ENCODE data around the gene COG5.

COG5 gene

GRCh38 chr7:107187774-107188173 is 375.9 kb downstream of the COG5 start:
- no peaks in the 10 kb centered on the region for H3K27me3 ChIP-seq (ENCODE audit: insufficient read depth, low read length, poor library complexity, severe bottlenecking)
- no peaks in the 10 kb centered on the region for H3K79me2 ChIP-seq (ENCODE audit: insufficient read depth, low read length)
- no peak overlapping the region for H2AFZ ChIP-seq (ENCODE audit: low read length)
- H3K9me3 ChIP-seq (ENCODE audit: insufficient read depth, low read depth, low read length), result no peaks in the 10 kb centered on the region
- no peaks in the 10 kb centered on the region for H3F3A ChIP-seq (ENCODE audit: low read depth)
- no peak overlapping the region for H3K4me2 ChIP-seq (ENCODE audit: low read depth, low read length, poor library complexity, severe bottlenecking)
- no peaks in the 10 kb centered on the region for H3K9me2 ChIP-seq (replicated peaks; ENCODE audit: low read depth, low read length)
- no peak overlapping the region for H3K9ac ChIP-seq (ENCODE audit: low read depth, low read length, poor library complexity, severe bottlenecking)
- no peak overlapping the region for H3K4me3 ChIP-seq (ENCODE audit: low read length, poor library complexity, severe bottlenecking)
- peaks cover 86% of the 10 kb centered on the region for H3K36me3 ChIP-seq (ENCODE audit: insufficient read depth, low read length)
- H3K4me1 ChIP-seq (ENCODE audit: insufficient read depth, low read length, poor library complexity, severe bottlenecking), result no peaks in the 10 kb centered on the region
- H4K20me1 ChIP-seq (ENCODE audit: insufficient read depth, low read length, poor library complexity, severe bottlenecking), result no peaks in the 10 kb centered on the region
- TF ChIP-seq EZH2phosphoT487 (IDR thresholded peaks at IDR 0.05; ENCODE audit: borderline replicate concordance), result no peak
- TF ChIP-seq CTCF (conservative IDR thresholded peaks at IDR 0.05; ENCODE audit: low read length), result no peak

DNA sequence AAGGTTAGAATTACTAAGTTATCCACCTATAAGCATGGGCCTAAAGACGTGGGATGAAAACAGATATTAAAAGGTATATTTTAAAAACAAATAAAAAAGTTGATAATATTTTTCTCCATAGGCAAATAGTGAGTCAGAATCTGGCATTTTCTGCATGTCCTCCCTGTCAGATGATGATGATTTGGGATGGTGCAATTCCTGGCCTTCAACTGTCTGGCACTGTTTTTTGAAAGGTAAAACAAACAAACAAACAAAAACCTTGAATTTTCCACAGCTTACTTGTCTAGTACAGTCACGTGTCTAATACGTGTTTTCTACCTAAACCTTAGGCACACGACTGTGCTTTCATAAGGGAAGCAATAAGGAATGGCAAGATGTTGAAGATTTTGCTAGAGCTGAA is 377.5 kb downstream of the COG5 start:
- Histone ChIP-seq H3K9ac (ENCODE audit: low read depth, low read length, poor library complexity, severe bottlenecking) (no peak overlapping the region), H2AFZ (ENCODE audit: low read length) (no peak overlapping the region), H3K4me2 (ENCODE audit: low read depth, low read length, poor library complexity, severe bottlenecking) (no peak overlapping the region), H3K79me2 (ENCODE audit: insufficient read depth, low read length) (no peaks in the 10 kb centered on the region), H4K20me1 (ENCODE audit: insufficient read depth, low read length, poor library complexity, severe bottlenecking) (no peaks in the 10 kb centered on the region), H3K4me3 (ENCODE audit: low read length, poor library complexity, severe bottlenecking) (no peak overlapping the region), H3F3A (ENCODE audit: low read depth) (no peaks in the 10 kb centered on the region), H3K9me2 (replicated peaks; ENCODE audit: low read depth, low read length) (no peaks in the 10 kb centered on the region), H3K4me1 (ENCODE audit: insufficient read depth, low read length, poor library complexity, severe bottlenecking) (no peaks in the 10 kb centered on the region), H3K9me3 (ENCODE audit: insufficient read depth, low read depth, low read length) (no peaks in the 10 kb centered on the region), H3K36me3 (ENCODE audit: insufficient read depth, low read length) (peaks cover 88% of the 10 kb centered on the region), H3K27me3 (ENCODE audit: insufficient read depth, low read length, poor library complexity, severe bottlenecking) (no peaks in the 10 kb centered on the region)
- TF ChIP-seq CTCF (conservative IDR thresholded peaks at IDR 0.05; ENCODE audit: low read length) (no peak), EZH2phosphoT487 (IDR thresholded peaks at IDR 0.05; ENCODE audit: borderline replicate concordance) (no peak)

DNA sequence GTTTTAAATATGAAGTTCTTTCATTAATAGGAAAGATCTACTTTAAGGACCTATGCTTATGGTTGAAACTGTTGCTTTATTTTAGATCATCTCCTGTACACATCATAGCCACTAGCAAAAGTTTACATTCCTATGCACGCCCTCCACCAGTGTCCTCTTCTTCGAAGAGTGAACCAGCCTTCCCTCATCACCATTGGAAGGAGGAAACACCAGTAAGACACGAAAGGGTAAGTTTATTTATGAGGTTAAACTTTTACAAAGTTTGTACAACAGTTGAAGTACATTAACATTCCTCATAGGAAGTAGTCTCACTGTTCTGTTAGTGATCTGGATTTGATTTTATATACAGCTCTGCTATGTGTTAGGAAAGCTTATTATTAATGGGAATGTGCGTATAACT is 378.0 kb downstream of the COG5 start:
- Histone ChIP-seq H3K9ac (ENCODE audit: low read depth, low read length, poor library complexity, severe bottlenecking) (no peak overlapping the region), H3K79me2 (ENCODE audit: insufficient read depth, low read length) (no peaks in the 10 kb centered on the region), H3K36me3 (ENCODE audit: insufficient read depth, low read length) (peaks cover 88% of the 10 kb centered on the region), H3K4me1 (ENCODE audit: insufficient read depth, low read length, poor library complexity, severe bottlenecking) (peaks cover 2% of the 10 kb centered on the region), H3K27me3 (ENCODE audit: insufficient read depth, low read length, poor library complexity, severe bottlenecking) (no peaks in the 10 kb centered on the region), H3K9me3 (ENCODE audit: insufficient read depth, low read depth, low read length) (no peaks in the 10 kb centered on the region), H3K4me3 (ENCODE audit: low read length, poor library complexity, severe bottlenecking) (no peak overlapping the region), H3K4me2 (ENCODE audit: low read depth, low read length, poor library complexity, severe bottlenecking) (no peak overlapping the region), H3F3A (ENCODE audit: low read depth) (no peaks in the 10 kb centered on the region), H2AFZ (ENCODE audit: low read length) (no peak overlapping the region), H3K9me2 (replicated peaks; ENCODE audit: low read depth, low read length) (no peaks in the 10 kb centered on the region), H4K20me1 (ENCODE audit: insufficient read depth, low read length, poor library complexity, severe bottlenecking) (no peaks in the 10 kb centered on the region)
- TF ChIP-seq CTCF (conservative IDR thresholded peaks at IDR 0.05; ENCODE audit: low read length), result no peak

All from Loucy (cell line).